ENCODE results near the gene ACTL8. TPM values are rescaled to one million over a fixed set of nuclear protein-coding genes. Genes with fewer than 3 reads are reported as not detected.

ACTL8 gene
- polyA plus RNA-seq, 2 of the 4 experiments (the other 2 are of a cell fraction), result 0.30 to 1.3 TPM

- FAIRE-seq (no peak), DNase-seq (ENCODE audit: low read depth in 1 of 2, low spot score in 1 of 2) (no peak), ATAC-seq (no peak)
- CTCF ChIA-PET, result no interaction called here
- 41% methylated on average over 9 of the region's 10 CpGs for WGBS (ENCODE audit: missing lambda C conversion rate)
- Histone ChIP-seq H3K4me2 (no peak overlapping the region), H3K4me1 (0 out of 3 replicates have a peak, but pooled peaks cover 2% of the 10 kb centered on the region), H3K9me3 (no peaks in the 10 kb centered on the region), H3K27ac (no peak overlapping the region), H3K4me3 (no peak overlapping the region)
- no peak for TF ChIP-seq RFX5 (IDR thresholded peaks at IDR 0.05)
- TF ChIP-seq MAZ (IDR thresholded peaks at IDR 0.05; ENCODE audit: borderline replicate concordance, low read depth, low read length), result no peak
- no peak for TF ChIP-seq RARB (CRISPR knock-in tag; IDR thresholded peaks at IDR 0.05)
- no peak for TF ChIP-seq BHLHE40 (IDR thresholded peaks at IDR 0.05; ENCODE audit: low read depth, low read length)
- no peak for TF ChIP-seq HES2 (IDR thresholded peaks at IDR 0.05)
- TF ChIP-seq ELK1 (IDR thresholded peaks at IDR 0.05; ENCODE audit: low read depth, low read length), result no peak
- TF ChIP-seq HOXB13 (CRISPR knock-in tag; IDR thresholded peaks at IDR 0.05; ENCODE audit: low read depth), result no peak
- no peak for TF ChIP-seq MYC (IDR thresholded peaks at IDR 0.05; ENCODE audit: borderline replicate concordance, low read length)
- TF ChIP-seq CBX2 (IDR thresholded peaks at IDR 0.05; ENCODE audit: borderline replicate concordance, low read depth), result no peak
- TF ChIP-seq FOSL2 (IDR thresholded peaks at IDR 0.05), result no peak
- TF ChIP-seq FOSL2 (CRISPR knock-in tag; IDR thresholded peaks at IDR 0.05), result no peak
- no peak for TF ChIP-seq EHF (CRISPR knock-in tag; IDR thresholded peaks at IDR 0.05)
- no peak for TF ChIP-seq E2F6 (IDR thresholded peaks at IDR 0.05; ENCODE audit: borderline replicate concordance, low read depth)
- no peak for TF ChIP-seq CHD2 (IDR thresholded peaks at IDR 0.05; ENCODE audit: low read length, partially characterized antibody)
- TF ChIP-seq RCOR1 (IDR thresholded peaks at IDR 0.05; ENCODE audit: low read depth, low read length), result no peak
- no peak for TF ChIP-seq CBX8 (IDR thresholded peaks at IDR 0.05)
- TF ChIP-seq PHF8 (IDR thresholded peaks at IDR 0.05; ENCODE audit: borderline replicate concordance, low read depth), result no peak
- TF ChIP-seq CEBPB (IDR thresholded peaks at IDR 0.05), result no peak
- TF ChIP-seq EHMT2 (IDR thresholded peaks at IDR 0.05; ENCODE audit: low read depth), result no peak
- TF ChIP-seq NPAS2 (CRISPR knock-in tag; IDR thresholded peaks at IDR 0.05; ENCODE audit: borderline replicate concordance), result no peak
- POLR2A ChIA-PET, result no interaction called here
These were observed 50.9 kb downstream of the ACTL8 start for GRCh38 chr1:17805869-17806684.

- ATAC-seq (no peak), FAIRE-seq (no peak), DNase-seq (ENCODE audit: low read depth in 1 of 2, low spot score in 1 of 2) (no peak)
- Histone ChIP-seq H3K27ac (no peak overlapping the region), H3K4me2 (no peak overlapping the region), H3K9me3 (no peaks in the 10 kb centered on the region), H3K4me3 (no peak overlapping the region), H3K4me1 (no peaks in the 10 kb centered on the region)
- 23% methylated on average over 6 of the region's 6 CpGs for WGBS (ENCODE audit: missing lambda C conversion rate)
- ChIA-PET CTCF (interaction anchor here (1.4 kb wide), 1 partner anchor 14 kb away, joined by 3 read pairs; no protein-coding TSS in a partner anchor), POLR2A (no interaction called here)
- no peak for TF ChIP-seq MYC (IDR thresholded peaks at IDR 0.05; ENCODE audit: borderline replicate concordance, low read length)
- TF ChIP-seq ZC3H11A (IDR thresholded peaks at IDR 0.05), result no peak
- TF ChIP-seq HOXB5 (CRISPR knock-in tag; IDR thresholded peaks at IDR 0.05), result no peak
- no peak for TF ChIP-seq NPAS2 (CRISPR knock-in tag; IDR thresholded peaks at IDR 0.05; ENCODE audit: borderline replicate concordance)
- TF ChIP-seq GATA3 (IDR thresholded peaks at IDR 0.05; ENCODE audit: borderline replicate concordance), result no peak
- no peak for TF ChIP-seq FOSB (CRISPR knock-in tag; IDR thresholded peaks at IDR 0.05)
- no peak for TF ChIP-seq HES2 (IDR thresholded peaks at IDR 0.05)
- TF ChIP-seq E2F6 (IDR thresholded peaks at IDR 0.05; ENCODE audit: borderline replicate concordance, low read depth), result no peak
- TF ChIP-seq SMC3 (IDR thresholded peaks at IDR 0.05), result no peak
- no peak for TF ChIP-seq NR3C1 (IDR thresholded peaks at IDR 0.05)
- no peak for TF ChIP-seq SREBF2 (IDR thresholded peaks at IDR 0.05)
- no peak for TF ChIP-seq RFX5 (IDR thresholded peaks at IDR 0.05)
- no peak for TF ChIP-seq MAZ (IDR thresholded peaks at IDR 0.05; ENCODE audit: borderline replicate concordance, low read depth, low read length)
- no peak for TF ChIP-seq POLR2A (IDR thresholded peaks at IDR 0.05; ENCODE audit: low read length)
- TF ChIP-seq CBX8 (IDR thresholded peaks at IDR 0.05), result no peak
- no peak for TF ChIP-seq KDM5A (IDR thresholded peaks at IDR 0.05)
These were observed 53.7 kb downstream of the ACTL8 start for GRCh38 chr1:17808816-17809215.
